GM21447 (cell line): ENCODE measurements around the gene C5orf46.
"Not testable (repeated sequence)": the region's sequence is repeated elsewhere in the genome, so short reads cannot be mapped to it uniquely, and the experiment has no call there.

Experiments
- ATAC-seq: cut with Tn5 transposase; IDR thresholded peaks from one replicate; pipeline ENCODE4 v1.9.1; 2021; ENCODE audit not compliant: unreplicated experiment

Gene C5orf46

GRCh38 chr5:147895864-147896263 is 10.5 kb downstream of the C5orf46 start:
- ATAC-seq: no peak

- no peak for ATAC-seq
Measured at GRCh38 chr5:147893820-147894219, 12.5 kb downstream of the C5orf46 start.

GRCh38 chr5:147892696-147893296 is 13.5 kb downstream of the C5orf46 start:
- no peak for ATAC-seq

- ATAC-seq: no peak
Measured at GRCh38 chr5:147887930-147888329, 18.4 kb downstream of the C5orf46 start.

GRCh38 chr5:147887026-147887627 is 19.2 kb downstream of the C5orf46 start:
- no peak for ATAC-seq

- no peak for ATAC-seq
Measured at GRCh38 chr5:147882586-147883313, 23.6 kb downstream of the C5orf46 start.

GRCh38 chr5:147880487-147880886 is 25.9 kb downstream of the C5orf46 start:
- no peak for ATAC-seq

- ATAC-seq: no peak
Measured at GRCh38 chr5:147879784-147880183, 26.6 kb downstream of the C5orf46 start.

- no peak for ATAC-seq
Measured at GRCh38 chr5:147878066-147878759, 28.1 kb downstream of the C5orf46 start, which contains the start of gene SCGB3A2. Gene SCGB3A2 (plus strand): TSS chr5:147878711. CDS start chr5:147878804, 93 bp downstream.

GRCh38 chr5:147876626-147877025 is 29.7 kb downstream of the C5orf46 start:
- ATAC-seq: no peak

- no peak for ATAC-seq
Measured at GRCh38 chr5:147876141-147876540, 30.2 kb downstream of the C5orf46 start.

GRCh38 chr5:147874910-147875367 is 31.4 kb downstream of the C5orf46 start:
- ATAC-seq: no peak

GRCh38 chr5:147874118-147874875 is 32.0 kb downstream of the C5orf46 start:
- not testable (repeated sequence) for ATAC-seq

- ATAC-seq: not testable (repeated sequence)
Measured at GRCh38 chr5:147872744-147873435, 33.4 kb downstream of the C5orf46 start.

- ATAC-seq: not testable (repeated sequence)
Measured at GRCh38 chr5:147871980-147872549, 34.3 kb downstream of the C5orf46 start.

- not testable (repeated sequence) for ATAC-seq
Measured at GRCh38 chr5:147869892-147870291, 36.4 kb downstream of the C5orf46 start.

GRCh38 chr5:147869112-147869511 is 37.2 kb downstream of the C5orf46 start:
- no peak for ATAC-seq

GRCh38 chr5:147863454-147864158 is 42.7 kb downstream of the C5orf46 start:
- ATAC-seq: no peak

GRCh38 chr5:147860641-147861025 is 45.7 kb downstream of the C5orf46 start:
- ATAC-seq: no peak
